Ovary (tissue), 3 donors: ENCODE measurements around the gene MSI2.

Experiments used
- POLR2A ChIP-seq: fragments of 450-650 bp; IDR thresholded peaks from one replicate; pipeline ENCODE4 v1.6.1; 2017; ENCODE audit warnings: antibody characterized with exemption, mild to moderate bottlenecking, moderate library complexity
- TF ChIP-seq, protein P1 (sequence below), 3 donors: fragments of 450-650 bp in 2 of 3; fragments of 200-600 bp in 1 of 3; IDR thresholded peaks; one replicate each; pipeline versions ENCODE4 v1.5.1 to v1.8.0; 2016 to 2022; ENCODE audit warnings: antibody characterized with exemption in 3 of 3, mild to moderate bottlenecking in 1 of 3
- donor health status: DM: no; HTN: no; CAD: no.

DNA sequence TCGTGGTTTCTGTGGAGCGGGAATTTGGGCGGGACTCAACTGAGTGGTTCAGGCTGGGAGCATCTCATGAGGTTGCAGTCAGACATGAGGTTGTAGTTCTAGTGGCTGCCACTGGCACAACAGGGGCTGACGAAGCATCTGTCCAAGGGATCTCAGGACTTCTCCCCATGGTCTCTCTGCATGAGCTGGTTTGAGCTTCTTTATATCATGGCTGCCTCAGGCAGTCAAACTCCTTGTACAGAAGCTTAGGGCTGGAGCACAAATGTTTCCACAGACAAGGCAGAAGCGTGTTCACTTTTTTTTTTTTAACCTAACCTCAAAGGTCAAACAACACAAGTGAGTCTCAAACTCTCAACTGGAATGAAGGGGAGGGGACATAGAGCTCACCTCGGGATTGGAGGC, 243.3 kb downstream of the MSI2 start:
- TF ChIP-seq POLR2A: no peak
- TF ChIP-seq, protein P1, sequence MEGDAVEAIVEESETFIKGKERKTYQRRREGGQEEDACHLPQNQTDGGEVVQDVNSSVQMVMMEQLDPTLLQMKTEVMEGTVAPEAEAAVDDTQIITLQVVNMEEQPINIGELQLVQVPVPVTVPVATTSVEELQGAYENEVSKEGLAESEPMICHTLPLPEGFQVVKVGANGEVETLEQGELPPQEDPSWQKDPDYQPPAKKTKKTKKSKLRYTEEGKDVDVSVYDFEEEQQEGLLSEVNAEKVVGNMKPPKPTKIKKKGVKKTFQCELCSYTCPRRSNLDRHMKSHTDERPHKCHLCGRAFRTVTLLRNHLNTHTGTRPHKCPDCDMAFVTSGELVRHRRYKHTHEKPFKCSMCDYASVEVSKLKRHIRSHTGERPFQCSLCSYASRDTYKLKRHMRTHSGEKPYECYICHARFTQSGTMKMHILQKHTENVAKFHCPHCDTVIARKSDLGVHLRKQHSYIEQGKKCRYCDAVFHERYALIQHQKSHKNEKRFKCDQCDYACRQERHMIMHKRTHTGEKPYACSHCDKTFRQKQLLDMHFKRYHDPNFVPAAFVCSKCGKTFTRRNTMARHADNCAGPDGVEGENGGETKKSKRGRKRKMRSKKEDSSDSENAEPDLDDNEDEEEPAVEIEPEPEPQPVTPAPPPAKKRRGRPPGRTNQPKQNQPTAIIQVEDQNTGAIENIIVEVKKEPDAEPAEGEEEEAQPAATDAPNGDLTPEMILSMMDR (IDR thresholded peaks at IDR 0.05): no peak
